HEK293 (cell line): Measurements from ENCODE around the gene USP5.
"Not testable (repeated sequence)": the region's sequence is repeated elsewhere in the genome, so short reads cannot be mapped to it uniquely, and the experiment has no call there.

Experiments
- CTCF ChIA-PET: fragments of 350-600 bp; formaldehyde crosslinking; extraction: SDS; loops from one replicate; lab custom pipeline; 2021; ENCODE audit warnings: antibody characterized with exemption; lab: Yijun Ruan, JAX
- POLR2A ChIA-PET: fragments of 300-600 bp; formaldehyde crosslinking; extraction: SDS; loops from one replicate; lab custom pipeline; 2020; ENCODE audit warnings: antibody characterized with exemption, inconsistent platforms; lab: Yijun Ruan, JAX
- H3K27ac ChIP-seq: fragments of 200-500 bp; sonication (Bioruptor generic); 2 replicates; pipeline ENCODE4 v1.5.1; 2014; ENCODE audit warnings: low read depth, low read length, control low read depth, inconsistent platforms; ENCODE audit errors: extremely low read depth
- H3K36me3 ChIP-seq, 2 experiments: fragments of 200-500 bp in 1 of 2; sonication (Bioruptor generic) in 1 of 2; 1 replicate in 1 of 2; 2 replicates in 1 of 2; pipeline ENCODE4 v1.5.1; 2014 to 2017; ENCODE audit warnings: inconsistent platforms in 2 of 2, low read length in 2 of 2; ENCODE audit not compliant: control insufficient read depth in 2 of 2, insufficient read depth in 1 of 2
- H3K4me1 ChIP-seq: fragments of 200-500 bp; sonication (Bioruptor generic); 2 replicates; pipeline ENCODE4 v1.5.1; 2014; ENCODE audit warnings: mild to moderate bottlenecking, low read length, inconsistent platforms; ENCODE audit not compliant: control insufficient read depth, insufficient read depth
- H3K4me3 ChIP-seq: 2 replicates; pipeline ENCODE4 v1.5.1; 2011; ENCODE audit warnings: low read depth, mild to moderate bottlenecking, control low read depth, low read length, moderate library complexity
- H3K9me3 ChIP-seq: fragments of 200-500 bp; sonication (Bioruptor generic); 2 replicates; pipeline ENCODE4 v1.5.1; 2014; ENCODE audit warnings: low read depth, low read length, inconsistent platforms; ENCODE audit not compliant: control insufficient read depth, insufficient read depth
- BCL11B ChIP-seq: fragments of 450-650 bp; formaldehyde crosslinking; IDR thresholded peaks from 2 replicates; pipeline ENCODE4 v1.5.1; 2016; ENCODE audit warnings: low read depth, missing biosample characterization, missing genetic modification characterization
- FEZF1 ChIP-seq: fragments of 450-650 bp; formaldehyde crosslinking; IDR thresholded peaks from 2 replicates; pipeline ENCODE4 v1.5.1; 2016; ENCODE audit warnings: missing biosample characterization, missing genetic modification characterization
- GFI1B ChIP-seq: fragments of 450-650 bp; formaldehyde crosslinking; IDR thresholded peaks from 2 replicates; pipeline ENCODE4 v1.5.1; 2016; ENCODE audit warnings: missing biosample characterization, missing genetic modification characterization
- KLF1 ChIP-seq: fragments of 450-650 bp; formaldehyde crosslinking; IDR thresholded peaks from 2 replicates; pipeline ENCODE4 v1.5.1; 2016; ENCODE audit warnings: missing biosample characterization, missing genetic modification characterization
- KLF7 ChIP-seq: fragments of 450-650 bp; formaldehyde crosslinking; IDR thresholded peaks from 2 replicates; pipeline ENCODE4 v1.5.1; 2016; ENCODE audit warnings: missing biosample characterization, missing genetic modification characterization, borderline replicate concordance
- OSR2 ChIP-seq: fragments of 450-650 bp; formaldehyde crosslinking; IDR thresholded peaks from 2 replicates; pipeline ENCODE4 v1.5.1; 2016; ENCODE audit warnings: missing biosample characterization, missing genetic modification characterization
- SP2 ChIP-seq: fragments of 450-650 bp; formaldehyde crosslinking; IDR thresholded peaks from 2 replicates; pipeline ENCODE4 v1.5.1; 2016; ENCODE audit warnings: missing biosample characterization, missing genetic modification characterization
- ZBTB17 ChIP-seq: fragments of 450-650 bp; formaldehyde crosslinking; IDR thresholded peaks from 2 replicates; pipeline ENCODE4 v1.5.1; 2016; ENCODE audit warnings: missing biosample characterization, missing genetic modification characterization
- ZBTB44 ChIP-seq: fragments of 450-650 bp; IDR thresholded peaks from 2 replicates; pipeline ENCODE4 v1.5.1; 2018; ENCODE audit warnings: missing biosample characterization, mild to moderate bottlenecking, missing genetic modification characterization
- ZNF140 ChIP-seq: fragments of 450-650 bp; formaldehyde crosslinking; IDR thresholded peaks from 2 replicates; pipeline ENCODE4 v1.5.1; 2016; ENCODE audit warnings: missing biosample characterization, missing genetic modification characterization
- ZNF157 ChIP-seq: fragments of 450-650 bp; formaldehyde crosslinking; IDR thresholded peaks from 2 replicates; pipeline ENCODE4 v1.5.1; 2016; ENCODE audit warnings: missing biosample characterization, missing genetic modification characterization
- ZNF391 ChIP-seq: fragments of 450-650 bp; formaldehyde crosslinking; IDR thresholded peaks from 2 replicates; pipeline ENCODE4 v1.5.1; 2016; ENCODE audit warnings: low read depth, missing biosample characterization, missing genetic modification characterization, borderline replicate concordance
- ZNF404 ChIP-seq: fragments of 450-650 bp; formaldehyde crosslinking; IDR thresholded peaks from 2 replicates; pipeline ENCODE4 v1.5.1; 2017; ENCODE audit warnings: missing biosample characterization, missing genetic modification characterization
- ZNF514 ChIP-seq: fragments of 450-650 bp; formaldehyde crosslinking; IDR thresholded peaks from 2 replicates; pipeline ENCODE4 v1.5.1; 2016; ENCODE audit warnings: missing biosample characterization, missing genetic modification characterization
- ZNF518A ChIP-seq: fragments of 450-650 bp; formaldehyde crosslinking; conservative IDR thresholded peaks from 2 replicates; pipeline ENCODE4 v1.5.1; 2016; ENCODE audit warnings: low read depth, missing biosample characterization, missing genetic modification characterization
- ZNF654 ChIP-seq: fragments of 450-650 bp; formaldehyde crosslinking; IDR thresholded peaks from 2 replicates; pipeline ENCODE4 v1.5.1; 2016; ENCODE audit warnings: low read depth, missing biosample characterization, missing genetic modification characterization
- ZNF664 ChIP-seq: fragments of 450-650 bp; formaldehyde crosslinking; IDR thresholded peaks from 2 replicates; pipeline ENCODE4 v1.5.1; 2016; ENCODE audit warnings: missing biosample characterization, missing genetic modification characterization
- ZNF704 ChIP-seq: fragments of 450-650 bp; formaldehyde crosslinking; IDR thresholded peaks from 2 replicates; pipeline ENCODE4 v1.5.1; 2016; ENCODE audit warnings: missing biosample characterization, missing genetic modification characterization
- ZNF776 ChIP-seq: fragments of 450-650 bp; formaldehyde crosslinking; IDR thresholded peaks from 2 replicates; pipeline ENCODE4 v1.5.0; 2017; ENCODE audit warnings: missing biosample characterization, missing genetic modification characterization, borderline replicate concordance
- ZNF830 ChIP-seq: fragments of 450-650 bp; IDR thresholded peaks from 2 replicates; pipeline ENCODE4 v1.5.0; 2018; ENCODE audit warnings: missing biosample characterization, missing genetic modification characterization, low read depth, mild to moderate bottlenecking, moderate library complexity
- ZNF837 ChIP-seq: fragments of 450-650 bp; formaldehyde crosslinking; IDR thresholded peaks from 2 replicates; pipeline ENCODE4 v1.5.1; 2016; ENCODE audit warnings: missing biosample characterization, missing genetic modification characterization

Gene USP5

GRCh38 chr12:6884539-6884938 lies 32.6 kb downstream of the USP5 start (continued):
- TF ChIP-seq ZNF518A (tag by site-specific recombination): no peak
- no peak for TF ChIP-seq ZNF654
- no peak for TF ChIP-seq ZNF140
- TF ChIP-seq ZNF776 (tag by site-specific recombination): no peak
- no peak for TF ChIP-seq ZNF157 (tag by site-specific recombination)
- no peak for TF ChIP-seq ZNF837 (tag by site-specific recombination)
- TF ChIP-seq ZNF391 (tag by site-specific recombination): no peak
- no peak for TF ChIP-seq OSR2 (tag by site-specific recombination)

- H3K27ac ChIP-seq: not testable (repeated sequence)
Measured at GRCh38 chr12:6886206-6886999, 34.5 kb downstream of the USP5 start.

GRCh38 chr12:6887460-6887859 lies 35.5 kb downstream of the USP5 start:
- no peaks in the 10 kb centered on the region for H3K9me3 ChIP-seq
- no peak overlapping the region for H3K4me3 ChIP-seq
- H3K27ac ChIP-seq: no peak overlapping the region
- no peaks in the 10 kb centered on the region for H3K4me1 ChIP-seq
- ChIA-PET CTCF (interaction anchor here (0.7 to 1.8 kb wide), 2 partner anchors 15 kb away, joined by 3 to 8 read pairs; partner anchors contain the start of gene SPSB2), POLR2A (interaction anchor here (0.6 to 1.0 kb wide), 3 partner anchors 14 to 471 kb away, joined by 3 read pairs; partner anchors contain the start of gene SPSB2)
- TF ChIP-seq ZNF830 (tag by site-specific recombination) (no peak), ZNF514 (no peak), ZNF404 (tag by site-specific recombination) (no peak), SP2 (no peak), BCL11B (tag by site-specific recombination) (no peak)
- H3K36me3 ChIP-seq: peaks cover 0 to 13% of the 10 kb centered on the region in 2 experiments; a peak in 2 of 3 replicates

More at GRCh38 chr12:6886206-6886999, 34.5 kb downstream of the USP5 start:
- H3K4me3 ChIP-seq, H3K4me1 ChIP-seq, H3K9me3 ChIP-seq: not testable (repeated sequence)
- peak; percentile 38; the same call in 1 of the 2 replicates for TF ChIP-seq KLF1 (tag by site-specific recombination)
- CTCF ChIA-PET: interaction anchor here (1.8 kb wide), 1 partner anchor 14 kb away, joined by 8 read pairs; the partner anchor contains the start of gene SPSB2
- peaks cover 0 to 13% of the 10 kb centered on the region in 2 experiments; a peak in 2 of 3 replicates for H3K36me3 ChIP-seq
- POLR2A ChIA-PET: interaction anchor here (0.9 to 1.0 kb wide), 2 partner anchors 13 kb away, joined by 3 read pairs; partner anchors contain the start of gene SPSB2

- no peak overlapping the region for H3K4me3 ChIP-seq
- POLR2A ChIA-PET: interaction anchor here (1.0 kb wide), 1 partner anchor 16 kb away, joined by 3 read pairs; no protein-coding TSS in a partner anchor
- CTCF ChIA-PET: interaction anchor here (0.8 kb wide), 1 partner anchor 16 kb away, joined by 3 read pairs; no protein-coding TSS in a partner anchor
- H3K9me3 ChIP-seq: no peaks in the 10 kb centered on the region
- H3K27ac ChIP-seq: no peak overlapping the region
- TF ChIP-seq ZBTB44 (tag by site-specific recombination) (0 out of 2 replicates have a peak, but pooled peaks have one; percentile 23), ZNF664 (no peak), ZNF704 (tag by site-specific recombination) (no peak), KLF7 (no peak), ZNF157 (tag by site-specific recombination) (no peak), FEZF1 (tag by site-specific recombination) (no peak), ZBTB17 (0 out of 2 replicates have a peak, but pooled peaks have one; percentile 22), GFI1B (tag by site-specific recombination) (peak; percentile 15; the same call in 1 of the 2 replicates)
- peaks cover 0 to 13% of the 10 kb centered on the region in 2 experiments; a peak in 1 of 3 replicates for H3K36me3 ChIP-seq
- no peaks in the 10 kb centered on the region for H3K4me1 ChIP-seq
Measured at GRCh38 chr12:6888360-6888759, 36.4 kb downstream of the USP5 start.
